Stomach smooth muscle (tissue), 2 donors: Measurements from ENCODE around the gene RAB12.
"Not testable (repeated sequence)": the region's sequence is repeated elsewhere in the genome, so short reads cannot be mapped to it uniquely, and the experiment has no call there.

Experiments used
- H3K27ac ChIP-seq: one replicate; pipeline ENCODE4 v1.7.0; 2013; ENCODE audit warnings: mild to moderate bottlenecking, low read length, inconsistent platforms
- H3K27me3 ChIP-seq, 2 donors: one replicate each; pipeline ENCODE4 v1.7.0; 2013; ENCODE audit warnings: low read length in 2 of 2; ENCODE audit not compliant: insufficient read depth in 2 of 2, control insufficient read depth in 1 of 2
- H3K36me3 ChIP-seq, 2 donors: one replicate each; pipeline ENCODE4 v1.7.0; 2013; ENCODE audit warnings: low read length in 2 of 2; ENCODE audit not compliant: control insufficient read depth in 2 of 2, insufficient read depth in 2 of 2
- H3K4me1 ChIP-seq: one replicate; pipeline ENCODE4 v1.7.0; 2013; ENCODE audit warnings: low read length; ENCODE audit not compliant: control insufficient read depth, insufficient read depth
- H3K4me3 ChIP-seq, 2 donors: one replicate each; pipeline ENCODE4 v1.7.0; 2013; ENCODE audit warnings: low read length in 2 of 2
- H3K9ac ChIP-seq, 2 donors: one replicate each; pipeline ENCODE4 v1.7.0; 2013; ENCODE audit warnings: low read length in 2 of 2, mild to moderate bottlenecking in 1 of 2
- H3K9me3 ChIP-seq, 2 donors: one replicate each; pipeline ENCODE4 v1.7.0; 2013; ENCODE audit warnings: low read length in 2 of 2; ENCODE audit not compliant: control insufficient read depth in 2 of 2
- donor health status: healthy.
- donor health status: Pancreatic carcinoma.

The RAB12 gene, protein sequence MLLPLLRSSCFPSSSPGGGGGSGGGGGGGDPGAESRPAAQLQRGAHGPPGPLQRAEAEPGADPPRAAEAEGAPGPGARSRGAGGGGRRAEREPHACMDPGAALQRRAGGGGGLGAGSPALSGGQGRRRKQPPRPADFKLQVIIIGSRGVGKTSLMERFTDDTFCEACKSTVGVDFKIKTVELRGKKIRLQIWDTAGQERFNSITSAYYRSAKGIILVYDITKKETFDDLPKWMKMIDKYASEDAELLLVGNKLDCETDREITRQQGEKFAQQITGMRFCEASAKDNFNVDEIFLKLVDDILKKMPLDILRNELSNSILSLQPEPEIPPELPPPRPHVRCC

DNA sequence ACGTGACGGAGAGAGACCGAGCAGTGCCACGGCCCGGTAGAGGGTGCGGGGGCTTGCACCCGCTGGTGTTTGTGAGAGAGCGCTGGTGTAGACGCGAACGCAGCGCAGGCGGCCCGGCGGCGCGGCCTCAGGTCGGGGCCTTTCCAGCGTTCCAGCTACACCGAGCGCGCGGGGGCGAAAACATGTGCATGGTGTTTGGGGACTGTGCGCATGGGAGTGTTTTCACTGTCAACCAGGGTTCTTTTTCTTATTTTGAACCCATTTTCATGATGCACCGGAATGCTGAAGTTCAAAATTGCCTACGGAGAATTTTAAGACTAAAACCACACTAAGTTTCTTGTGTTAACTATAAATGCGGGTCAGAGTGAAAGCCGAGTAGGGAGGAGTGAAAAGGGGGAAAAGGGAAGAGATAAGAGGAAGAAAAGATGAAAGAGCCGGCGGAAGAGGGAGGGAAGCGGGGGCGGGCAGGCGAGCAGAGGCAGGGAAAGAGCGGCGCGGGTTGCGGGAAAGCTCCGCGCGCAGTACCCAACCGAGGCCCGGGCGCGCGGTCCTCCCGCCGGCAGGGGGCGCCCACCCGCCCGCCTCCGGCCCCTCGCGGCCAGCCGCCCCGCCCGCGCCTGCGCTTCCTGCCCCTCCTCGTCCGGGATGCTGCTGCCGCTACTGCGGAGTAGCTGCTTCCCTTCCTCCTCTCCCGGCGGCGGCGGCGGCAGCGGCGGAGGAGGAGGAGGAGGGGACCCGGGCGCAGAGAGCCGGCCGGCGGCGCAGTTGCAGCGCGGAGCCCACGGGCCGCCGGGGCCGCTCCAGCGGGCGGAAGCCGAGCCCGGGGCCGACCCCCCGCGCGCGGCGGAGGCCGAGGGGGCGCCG is at the start of gene RAB12:
Gene RAB12 (plus strand): TSS at position 643 of the 864 bp plus-strand sequence. CDS start 3 bp downstream, at position 646.
- Histone ChIP-seq H3K27ac (peak within 1 kb of the TSS; percentile 79), H3K4me3 (peak within 1 kb of the TSS; percentile 88 to 91), H3K36me3 (peaks cover 0 to 4% of the 10 kb centered on the region in 2 donors), H3K27me3 (no peaks in the 10 kb centered on the region), H3K9me3 (no peaks in the 10 kb centered on the region), H3K9ac (peak within 1 kb of the TSS; percentile 73 to 88), H3K4me1 (peaks cover 35% of the 10 kb centered on the region)

GRCh38 chr18:8559612-8560186 is 49.5 kb upstream of the RAB12 start:
- Histone ChIP-seq H3K27me3 (no peaks in the 10 kb centered on the region), H3K27ac (no peak overlapping the region), H3K4me3 (no peak overlapping the region), H3K9ac (no peak overlapping the region), H3K4me1 (no peaks in the 10 kb centered on the region), H3K9me3 (no peaks in the 10 kb centered on the region), H3K36me3 (no peaks in the 10 kb centered on the region)

DNA sequence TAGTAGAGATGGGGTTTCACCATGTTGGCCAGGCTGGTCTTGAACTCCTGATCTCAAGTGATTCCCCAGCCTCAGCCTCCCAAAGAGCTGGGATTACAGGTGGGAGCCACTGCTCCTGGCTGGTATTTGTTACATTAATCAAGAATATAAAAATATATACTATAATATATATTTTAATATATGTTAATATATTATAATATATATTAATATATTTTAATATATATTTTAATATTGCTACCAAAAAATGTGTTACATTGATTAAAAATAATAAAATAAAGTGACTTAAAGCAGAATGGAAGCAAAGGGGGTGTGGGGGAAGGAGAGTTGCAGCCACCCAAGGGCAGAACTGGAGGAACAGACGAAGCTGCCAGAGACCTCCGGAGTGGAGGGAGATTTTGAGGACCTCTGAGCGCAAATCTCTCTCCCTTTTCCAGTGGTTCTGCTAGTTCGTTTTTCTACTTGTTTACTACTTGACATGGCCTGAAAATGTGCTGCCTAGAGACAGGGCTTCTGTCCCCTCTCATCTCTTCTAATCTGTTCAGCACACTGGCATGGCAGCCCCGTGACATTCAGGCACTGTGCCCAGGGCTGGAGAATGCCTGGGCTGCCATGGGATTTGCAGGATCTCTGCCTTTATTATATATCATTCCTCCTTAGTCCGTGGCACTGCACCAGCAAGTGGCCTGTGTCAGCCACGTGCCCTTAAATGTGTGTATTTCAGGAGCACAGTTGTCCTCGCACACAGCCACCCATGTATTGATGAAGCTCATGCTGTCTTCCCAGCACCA is 47.9 kb upstream of the RAB12 start:
- no peaks in the 10 kb centered on the region for H3K4me1 ChIP-seq
- H3K36me3 ChIP-seq: no peaks in the 10 kb centered on the region
- no peaks in the 10 kb centered on the region for H3K27me3 ChIP-seq
- no peak overlapping the region for H3K4me3 ChIP-seq
- no peaks in the 10 kb centered on the region for H3K9me3 ChIP-seq
- no peak overlapping the region for H3K27ac ChIP-seq
- H3K9ac ChIP-seq: no peak overlapping the region

GRCh38 chr18:8562070-8562469 is 47.2 kb upstream of the RAB12 start:
- Histone ChIP-seq H3K27ac (no peak overlapping the region), H3K36me3 (no peaks in the 10 kb centered on the region), H3K9me3 (no peaks in the 10 kb centered on the region), H3K27me3 (no peaks in the 10 kb centered on the region), H3K9ac (no peak overlapping the region), H3K4me1 (no peaks in the 10 kb centered on the region), H3K4me3 (no peak overlapping the region)

DNA sequence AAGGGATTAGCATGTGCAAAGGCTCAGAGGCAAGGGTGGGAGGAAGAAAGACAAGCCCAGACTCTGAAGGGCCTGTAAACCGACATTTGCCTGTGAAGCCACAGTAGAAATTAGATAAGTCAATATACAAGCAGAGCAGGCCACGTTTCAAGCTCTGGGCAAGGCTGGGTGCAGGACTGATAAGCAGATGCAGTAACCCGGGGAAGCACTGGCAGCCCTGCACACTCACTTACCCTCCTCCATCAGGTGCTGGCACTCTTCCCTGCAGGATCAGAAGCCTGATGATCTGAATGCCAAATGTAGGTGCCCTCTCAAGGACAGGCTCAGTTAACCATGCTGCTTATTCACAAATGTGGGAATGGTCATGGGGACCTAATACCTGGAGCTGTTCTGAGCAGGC is 46.3 kb upstream of the RAB12 start:
- no peaks in the 10 kb centered on the region for H3K27me3 ChIP-seq
- H3K4me1 ChIP-seq: no peaks in the 10 kb centered on the region
- H3K27ac ChIP-seq: no peak overlapping the region
- H3K36me3 ChIP-seq: no peaks in the 10 kb centered on the region
- no peak overlapping the region for H3K4me3 ChIP-seq
- no peak overlapping the region for H3K9ac ChIP-seq
- no peaks in the 10 kb centered on the region for H3K9me3 ChIP-seq

DNA sequence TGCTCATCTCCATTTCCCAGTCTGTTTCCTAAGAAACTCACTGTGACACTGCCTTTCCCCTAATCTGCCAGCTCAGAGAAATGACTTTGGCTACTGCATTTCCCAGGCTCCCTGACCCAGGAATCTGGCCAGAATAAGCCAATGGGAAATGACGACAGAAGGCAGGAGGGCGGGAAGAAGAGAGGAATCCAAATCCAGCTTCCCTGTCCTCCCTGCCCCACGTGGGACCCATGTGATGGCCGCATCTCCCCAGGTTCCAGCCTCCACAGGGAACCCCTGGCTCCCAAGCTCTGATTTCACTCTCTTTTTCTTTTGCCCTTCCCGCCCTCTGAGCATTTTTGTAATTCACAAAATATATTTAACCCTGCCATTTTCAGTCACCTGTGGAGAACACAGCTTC is 37.8 kb upstream of the RAB12 start:
- no peaks in the 10 kb centered on the region for H3K4me1 ChIP-seq
- no peaks in the 10 kb centered on the region for H3K36me3 ChIP-seq
- no peak overlapping the region for H3K27ac ChIP-seq

DNA sequence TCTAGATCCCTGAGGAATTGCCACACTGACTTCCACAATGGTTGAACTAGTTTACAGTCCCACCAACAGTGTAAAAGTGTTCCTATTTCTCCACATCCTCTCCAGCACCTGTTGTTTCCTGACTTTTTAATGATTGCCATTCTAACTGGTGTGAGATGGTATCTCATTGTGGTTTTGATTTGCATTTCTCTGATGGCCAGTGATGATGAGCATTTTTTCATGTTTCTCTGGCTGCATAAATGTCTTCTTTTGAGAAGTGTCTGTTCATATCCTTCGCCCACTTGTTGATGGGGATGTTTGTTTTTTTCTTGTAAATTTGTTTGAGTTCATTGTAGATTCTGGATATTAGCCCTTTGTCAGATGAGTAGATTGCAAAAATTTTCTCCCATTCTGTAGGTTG is 35.5 kb upstream of the RAB12 start:
- H3K27ac ChIP-seq, H3K27me3 ChIP-seq, H3K9ac ChIP-seq, H3K9me3 ChIP-seq, H3K36me3 ChIP-seq, H3K4me3 ChIP-seq, H3K4me1 ChIP-seq: not testable (repeated sequence)

More for the DNA sequence above, 37.8 kb upstream of the RAB12 start:
- H3K9me3 ChIP-seq: no peaks in the 10 kb centered on the region
- no peak overlapping the region for H3K9ac ChIP-seq
- no peak overlapping the region for H3K4me3 ChIP-seq
- no peaks in the 10 kb centered on the region for H3K27me3 ChIP-seq

DNA sequence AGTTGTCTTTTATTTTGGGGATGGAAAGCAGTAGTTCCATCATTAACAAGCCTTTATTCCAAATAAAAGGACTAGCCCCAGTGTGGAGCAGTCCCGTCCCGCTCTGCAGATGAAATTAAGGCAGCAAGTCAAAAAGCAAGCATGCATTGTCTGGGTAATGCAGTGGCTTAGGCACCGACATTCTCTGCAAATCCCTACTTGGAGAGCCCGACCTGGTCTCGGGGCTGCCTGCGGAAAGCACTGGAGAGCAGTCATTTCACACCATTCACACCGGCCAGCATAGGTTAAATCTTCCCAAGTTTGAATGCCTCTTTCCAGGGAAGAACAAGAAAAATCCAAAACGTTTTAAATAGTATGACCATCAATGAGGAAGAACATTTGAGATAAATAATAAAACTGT is 24.4 kb upstream of the RAB12 start:
- peaks cover 0 to 7% of the 10 kb centered on the region in 2 donors for H3K27me3 ChIP-seq
- H3K4me1 ChIP-seq: no peaks in the 10 kb centered on the region
- H3K36me3 ChIP-seq: no peaks in the 10 kb centered on the region
- H3K9ac ChIP-seq: no peak overlapping the region
- no peak overlapping the region for H3K27ac ChIP-seq
- no peak overlapping the region for H3K4me3 ChIP-seq
- no peaks in the 10 kb centered on the region for H3K9me3 ChIP-seq

DNA sequence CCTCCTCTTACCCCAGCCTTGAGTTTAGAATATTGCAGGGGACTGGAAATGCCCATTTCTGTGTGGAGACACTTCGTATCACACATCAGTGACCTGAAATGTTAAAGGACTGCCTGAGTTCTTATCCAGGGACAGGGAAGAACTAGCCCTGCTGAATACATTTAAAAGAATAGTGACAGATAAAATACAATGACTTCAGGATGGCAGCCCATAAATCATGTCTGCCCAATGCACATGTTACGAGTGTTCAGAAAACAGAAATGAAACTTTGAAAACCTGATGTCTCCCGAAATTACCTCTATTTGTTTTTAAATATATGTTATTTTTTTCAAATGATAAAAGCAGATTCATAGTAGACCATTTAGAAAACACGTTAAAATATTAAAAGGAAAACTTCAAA is 22.3 kb upstream of the RAB12 start:
- Histone ChIP-seq H3K27ac (no peak overlapping the region), H3K4me1 (no peaks in the 10 kb centered on the region), H3K4me3 (no peak overlapping the region), H3K27me3 (peaks cover 0 to 7% of the 10 kb centered on the region in 2 donors), H3K36me3 (no peaks in the 10 kb centered on the region), H3K9me3 (no peaks in the 10 kb centered on the region), H3K9ac (no peak overlapping the region)

DNA sequence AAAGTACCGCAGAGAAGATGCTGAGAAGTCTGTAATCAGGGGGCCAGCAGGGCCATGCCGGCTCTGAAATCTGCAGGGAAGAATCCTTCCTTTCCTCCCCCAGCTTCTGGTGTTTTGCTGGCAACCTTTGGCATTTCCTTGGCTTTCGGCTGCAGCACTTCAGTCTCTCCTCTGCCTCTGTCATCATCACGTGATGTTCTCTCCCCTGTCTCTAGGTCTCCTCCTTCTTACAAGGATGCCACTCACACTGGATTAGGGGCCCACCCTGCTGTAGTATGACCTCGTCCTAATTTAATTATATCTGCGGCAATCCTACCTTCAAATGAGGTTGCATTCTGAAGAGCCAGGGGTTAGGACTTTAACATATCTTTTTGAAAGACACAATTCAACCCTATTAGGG is 13.8 kb upstream of the RAB12 start:
- H3K36me3 ChIP-seq: no peaks in the 10 kb centered on the region
- no peak overlapping the region for H3K4me3 ChIP-seq
- H3K9me3 ChIP-seq: no peaks in the 10 kb centered on the region
- H3K27ac ChIP-seq: no peak overlapping the region
- no peaks in the 10 kb centered on the region for H3K4me1 ChIP-seq
- H3K27me3 ChIP-seq: no peaks in the 10 kb centered on the region
- H3K9ac ChIP-seq: no peak overlapping the region
